Hepatocyte (in vitro differentiated cells): Measurements from ENCODE around the gene PLA2G4E.

Experiments
- CTCF ChIP-seq: fragments of 200-600 bp; sonication (generic); IDR thresholded peaks from 2 replicates; pipeline ENCODE4 v1.5.1; 2016; ENCODE audit warnings: antibody characterized with exemption, mild to moderate bottlenecking; ENCODE audit not compliant: poor library complexity
- EZH2phosphoT487 ChIP-seq: fragments of 200-600 bp; sonication (generic); IDR thresholded peaks from one replicate; pipeline ENCODE4 v1.6.1; 2018; ENCODE audit warnings: antibody characterized with exemption, mild to moderate bottlenecking, low read depth, moderate library complexity; ENCODE audit not compliant: unreplicated experiment, severe bottlenecking

GRCh38 chr15:42036112-42036905 lies 15.5 kb upstream of the PLA2G4E start:
- TF ChIP-seq CTCF (no peak), EZH2phosphoT487 (no peak)
